ENCODE data around the gene LIX1L. TPM values are rescaled to one million over a fixed set of nuclear protein-coding genes. Genes with fewer than 3 reads are reported as not detected.
A peak's percentile ranks its signal among the peaks of the same experiment; 100 is the strongest.

Gene LIX1L
- total and polyA plus RNA-seq, 8 donors, result 28.9 to 45.7 (median 41.9) TPM

DNA sequence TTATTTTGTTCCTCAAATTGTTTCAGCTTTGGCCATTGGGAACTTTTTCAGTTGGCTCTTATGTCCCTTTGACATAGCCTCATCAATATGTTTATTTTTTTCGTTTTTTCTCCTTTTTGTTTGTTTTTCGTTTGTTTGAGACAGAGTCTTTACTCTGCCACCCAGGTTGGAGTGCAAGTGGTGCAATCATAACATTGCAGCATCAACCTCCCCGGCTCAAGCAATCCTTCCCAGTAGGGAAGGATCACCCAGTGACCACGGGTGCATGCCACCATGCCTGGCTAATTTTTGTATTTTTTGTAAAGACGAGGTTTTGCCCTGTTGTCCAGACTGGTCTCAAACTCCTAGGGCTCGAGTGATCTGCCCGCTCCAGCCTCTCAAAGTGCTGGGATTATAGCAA is 14.8 kb upstream of the LIX1L start:
- DNase-seq (no peak), ATAC-seq (no peak)
- Histone ChIP-seq H3K4me3 (no peak overlapping the region), H3K27me3 (no peaks in the 10 kb centered on the region), H3K4me1 (peaks cover under 1 to 10% of the 10 kb centered on the region in 2 donors), H3K27ac (no peak overlapping the region), H3K9me3 (peaks cover 0 to under 1% of the 10 kb centered on the region in 2 donors), H3K36me3 (no peaks in the 10 kb centered on the region)
- intact Hi-C loops (cut with DNase I), result no loop called here
- TF ChIP-seq, protein P1, sequence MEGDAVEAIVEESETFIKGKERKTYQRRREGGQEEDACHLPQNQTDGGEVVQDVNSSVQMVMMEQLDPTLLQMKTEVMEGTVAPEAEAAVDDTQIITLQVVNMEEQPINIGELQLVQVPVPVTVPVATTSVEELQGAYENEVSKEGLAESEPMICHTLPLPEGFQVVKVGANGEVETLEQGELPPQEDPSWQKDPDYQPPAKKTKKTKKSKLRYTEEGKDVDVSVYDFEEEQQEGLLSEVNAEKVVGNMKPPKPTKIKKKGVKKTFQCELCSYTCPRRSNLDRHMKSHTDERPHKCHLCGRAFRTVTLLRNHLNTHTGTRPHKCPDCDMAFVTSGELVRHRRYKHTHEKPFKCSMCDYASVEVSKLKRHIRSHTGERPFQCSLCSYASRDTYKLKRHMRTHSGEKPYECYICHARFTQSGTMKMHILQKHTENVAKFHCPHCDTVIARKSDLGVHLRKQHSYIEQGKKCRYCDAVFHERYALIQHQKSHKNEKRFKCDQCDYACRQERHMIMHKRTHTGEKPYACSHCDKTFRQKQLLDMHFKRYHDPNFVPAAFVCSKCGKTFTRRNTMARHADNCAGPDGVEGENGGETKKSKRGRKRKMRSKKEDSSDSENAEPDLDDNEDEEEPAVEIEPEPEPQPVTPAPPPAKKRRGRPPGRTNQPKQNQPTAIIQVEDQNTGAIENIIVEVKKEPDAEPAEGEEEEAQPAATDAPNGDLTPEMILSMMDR (IDR thresholded peaks at IDR 0.05), result no peak

DNA sequence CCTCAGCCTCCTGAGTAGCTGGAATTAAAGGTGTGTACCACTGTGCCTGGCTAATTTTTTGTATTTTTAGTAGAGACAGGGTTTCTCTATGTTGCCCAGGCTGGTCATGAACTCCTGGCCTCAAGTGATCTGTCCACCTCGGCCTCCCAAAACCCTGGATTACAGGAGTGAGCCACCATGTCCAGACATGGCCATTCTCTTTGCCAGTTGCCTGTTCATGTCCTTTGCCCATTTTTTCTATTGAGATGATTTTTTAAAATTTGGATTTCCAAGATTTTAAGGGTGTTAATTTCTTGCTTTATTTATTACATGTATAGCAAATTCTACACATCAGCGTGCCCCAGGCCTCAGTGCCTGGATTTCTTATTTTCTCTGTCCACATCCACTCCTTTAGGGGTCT is 9.5 kb upstream of the LIX1L start:
- Histone ChIP-seq H3K4me1 (peaks cover 6 to 30% of the 10 kb centered on the region in 2 donors), H3K36me3 (no peaks in the 10 kb centered on the region), H3K4me3 (no peak overlapping the region), H3K27ac (no peak overlapping the region), H3K9me3 (peaks cover 0 to 6% of the 10 kb centered on the region in 2 donors), H3K27me3 (peaks cover 0 to 5% of the 10 kb centered on the region in 2 donors)
- DNase-seq (no peak), ATAC-seq (no peak)
- TF ChIP-seq, protein P1 (IDR thresholded peaks at IDR 0.05), result no peak
- intact Hi-C loops (cut with DNase I), result no loop called here

- H3K4me1 ChIP-seq, result peaks cover 14 to 50% of the 10 kb centered on the region in 2 donors
- H3K36me3 ChIP-seq, result no peaks in the 10 kb centered on the region
- TF ChIP-seq, protein P1 (IDR thresholded peaks at IDR 0.05), result no peak
- ATAC-seq (no peak), DNase-seq (no peak)
- H3K27me3 ChIP-seq, result peaks cover 0 to 26% of the 10 kb centered on the region in 2 donors
- peaks cover 0 to 6% of the 10 kb centered on the region in 2 donors for H3K9me3 ChIP-seq
- intact Hi-C loops (cut with DNase I), result no loop called here
- peak overlapping the region; percentile 52 to 62 for H3K4me3 ChIP-seq
- peak overlapping the region; percentile 83 to 91 for H3K27ac ChIP-seq
Measured at GRCh38 chr1:145965119-145965744, 7.4 kb upstream of the LIX1L start.

- Histone ChIP-seq H3K27ac (peak within 1 kb of the TSS; percentile 83 to 91), H3K4me1 (peaks cover 18 to 57% of the 10 kb centered on the region in 2 donors), H3K4me3 (peak within 1 kb of the TSS; percentile 52 to 62), H3K9me3 (peaks cover 0 to 6% of the 10 kb centered on the region in 2 donors), H3K27me3 (peaks cover 0 to 29% of the 10 kb centered on the region in 2 donors), H3K36me3 (no peaks in the 10 kb centered on the region)
- TF ChIP-seq, protein P1 (IDR thresholded peaks at IDR 0.05), result no peak
- intact Hi-C loops (cut with DNase I), result no loop called here
- ATAC-seq (peak; percentile 92), DNase-seq (peak; percentile 90 to 97 (median 97))
Measured at GRCh38 chr1:145964328-145965118, 6.7 kb upstream of the LIX1L start, which contains the start of the genes ANKRD34A and POLR3GL. TSS of gene ANKRD34A (minus strand) at chr1:145964575. CDS start at chr1:145961759, 2,816 bp downstream. TSS of gene POLR3GL (plus strand) at chr1:145964690. CDS start at chr1:145974866, 10,176 bp downstream.

Measured in left lung (tissue), 10 donors.